Measurements from ENCODE around the gene STXBP4. TPM values are rescaled to one million over a fixed set of nuclear protein-coding genes. Genes with fewer than 3 reads are reported as not detected.

STXBP4 gene
- total and polyA plus RNA-seq, 2 donors (not counting 3 experiments of a cell fraction or from before 2014, with no cell fraction given) = 1.9 to 12.9 TPM

DNA sequence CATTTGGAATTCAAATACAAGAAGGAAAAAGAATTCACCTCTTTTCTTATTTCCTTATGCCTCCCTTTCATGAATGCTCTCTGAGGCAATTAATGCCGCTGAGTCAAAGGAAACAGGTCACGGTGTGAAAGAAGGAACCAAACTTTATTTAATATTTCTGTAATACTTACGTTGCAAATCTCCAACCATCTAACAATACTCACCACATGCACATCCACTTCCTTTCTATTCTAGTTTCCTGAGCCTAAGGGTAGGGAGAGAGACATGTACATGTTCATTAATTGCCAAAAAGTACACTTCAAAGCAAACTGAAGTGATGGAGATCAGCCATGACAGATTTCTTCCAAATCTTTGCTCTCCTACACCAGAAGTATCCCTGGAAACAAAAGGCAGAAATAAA, 248.3 kb downstream of the STXBP4 start:
- no peaks in the 10 kb centered on the region for H3K36me3 ChIP-seq (ENCODE audit: control insufficient read depth in 2 of 2, extremely low read depth in 1 of 2, insufficient read depth in 2 of 2, low read length in 2 of 2)
- FAIRE-seq (no peak), DNase-seq (ENCODE audit: low read depth, low spot score) (no peak)
- CTCF ChIA-PET = no interaction called here
- no peaks in the 10 kb centered on the region for H3K79me2 ChIP-seq (ENCODE audit: control insufficient read depth, insufficient read depth, low read length)
- dilution Hi-C loops (cut with MboI; ENCODE audit: extremely low pct_ligation_motif_present, low sequenced_read_pairs) = no loop called here
- no peaks in the 10 kb centered on the region for H4K20me1 ChIP-seq (replicated peaks; ENCODE audit: control insufficient read depth, extremely low read depth, insufficient read depth, low read length)
- no peak overlapping the region for H2AFZ ChIP-seq (ENCODE audit: low read depth, low read length)
- H3K9ac ChIP-seq (replicated peaks; ENCODE audit: extremely low read depth, insufficient read depth, low read length) = no peak overlapping the region
- TF ChIP-seq EZH2 (IDR thresholded peaks at IDR 0.05; ENCODE audit: borderline replicate concordance, low read depth, low read length, severe bottlenecking) (no peak), POLR2A (IDR thresholded peaks at IDR 0.05; ENCODE audit: low read depth, low read length) (no peak), FOS (IDR thresholded peaks at IDR 0.05; ENCODE audit: borderline replicate concordance, insufficient read depth, low read length) (no peak), MYC (IDR thresholded peaks at IDR 0.05; ENCODE audit: low read depth, low read length) (no peak), GATA2 (IDR thresholded peaks at IDR 0.05; ENCODE audit: insufficient read depth, insufficient read length, low read depth, low read length) (no peak), JUN (IDR thresholded peaks at IDR 0.05; ENCODE audit: borderline replicate concordance, insufficient read depth, insufficient read length, low read depth) (no peak), POLR2AphosphoS5 (IDR thresholded peaks at IDR 0.05; ENCODE audit: insufficient read depth, low read depth, low read length) (no peak)
- TF ChIP-seq, protein P1, sequence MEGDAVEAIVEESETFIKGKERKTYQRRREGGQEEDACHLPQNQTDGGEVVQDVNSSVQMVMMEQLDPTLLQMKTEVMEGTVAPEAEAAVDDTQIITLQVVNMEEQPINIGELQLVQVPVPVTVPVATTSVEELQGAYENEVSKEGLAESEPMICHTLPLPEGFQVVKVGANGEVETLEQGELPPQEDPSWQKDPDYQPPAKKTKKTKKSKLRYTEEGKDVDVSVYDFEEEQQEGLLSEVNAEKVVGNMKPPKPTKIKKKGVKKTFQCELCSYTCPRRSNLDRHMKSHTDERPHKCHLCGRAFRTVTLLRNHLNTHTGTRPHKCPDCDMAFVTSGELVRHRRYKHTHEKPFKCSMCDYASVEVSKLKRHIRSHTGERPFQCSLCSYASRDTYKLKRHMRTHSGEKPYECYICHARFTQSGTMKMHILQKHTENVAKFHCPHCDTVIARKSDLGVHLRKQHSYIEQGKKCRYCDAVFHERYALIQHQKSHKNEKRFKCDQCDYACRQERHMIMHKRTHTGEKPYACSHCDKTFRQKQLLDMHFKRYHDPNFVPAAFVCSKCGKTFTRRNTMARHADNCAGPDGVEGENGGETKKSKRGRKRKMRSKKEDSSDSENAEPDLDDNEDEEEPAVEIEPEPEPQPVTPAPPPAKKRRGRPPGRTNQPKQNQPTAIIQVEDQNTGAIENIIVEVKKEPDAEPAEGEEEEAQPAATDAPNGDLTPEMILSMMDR (IDR thresholded peaks at IDR 0.05; ENCODE audit: extremely low read depth in 1 of 2, insufficient read depth in 1 of 2, low read depth in 1 of 2, low read length in 2 of 2) = no peak
- no peak overlapping the region for H3K27ac ChIP-seq (ENCODE audit: insufficient read depth, low read depth, low read length)
- no peak overlapping the region for H3K4me2 ChIP-seq (ENCODE audit: insufficient read depth, low read length)
- no peaks in the 10 kb centered on the region for H3K9me1 ChIP-seq (replicated peaks; ENCODE audit: control insufficient read depth, extremely low read depth, insufficient read depth, low read length)
- no peak overlapping the region for H3K4me3 ChIP-seq (replicated peaks in 1 of 3; ENCODE audit: insufficient read depth in 1 of 3, low read depth in 1 of 3, low read length in 3 of 3)
- H3K9me3 ChIP-seq (replicated peaks; ENCODE audit: control insufficient read depth, insufficient read depth, low read length) = no peaks in the 10 kb centered on the region
- BruUV-seq (replicated peaks) = no TSS peak
- POLR2A ChIA-PET = no interaction called here
- peaks cover 3 to 6% of the 10 kb centered on the region in 2 experiments for H3K27me3 ChIP-seq (ENCODE audit: control insufficient read depth in 2 of 2, insufficient read depth in 2 of 2, low read length in 2 of 2)
- intact Hi-C loops (cut with micrococcal nuclease) = no loop called here
- no peaks in the 10 kb centered on the region for H3K4me1 ChIP-seq (ENCODE audit: control insufficient read depth, extremely low read depth, insufficient read depth, low read length)
